Measurements from ENCODE around the gene OAS2. TPM values are rescaled to one million over a fixed set of nuclear protein-coding genes. Genes with fewer than 3 reads are reported as not detected.

The OAS2 gene
- total RNA-seq, 1 donor from 2014 or later: 113 TPM

DNA sequence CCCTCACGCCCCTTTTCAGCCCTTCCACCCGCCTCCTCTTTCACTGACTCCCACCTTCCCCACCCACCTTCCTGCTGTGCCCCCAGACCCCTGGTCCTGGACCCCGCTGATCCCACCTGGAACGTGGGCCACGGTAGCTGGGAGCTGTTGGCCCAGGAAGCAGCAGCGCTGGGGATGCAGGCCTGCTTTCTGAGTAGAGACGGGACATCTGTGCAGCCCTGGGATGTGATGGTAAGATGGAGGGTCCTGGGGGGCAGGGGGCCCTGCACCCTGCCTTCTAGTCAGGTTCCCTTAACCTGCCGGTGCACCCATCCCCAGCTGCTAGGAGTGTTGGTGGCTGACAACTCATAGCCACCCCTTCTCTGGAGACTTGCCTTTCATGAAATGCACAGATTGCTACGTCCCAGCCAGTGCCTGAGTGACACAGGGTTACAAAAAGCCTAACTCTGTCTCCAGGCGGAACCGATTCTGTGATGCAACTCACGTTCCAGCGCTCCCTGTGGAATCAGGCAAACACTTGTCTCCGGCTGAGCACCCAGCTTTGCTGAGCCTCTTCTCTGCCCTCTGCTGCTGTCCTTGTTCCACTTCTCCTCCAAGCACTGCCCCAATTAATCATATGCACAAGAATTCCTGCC lies 15.0 kb upstream of the OAS2 start:
- H3K27ac Mint-ChIP-seq: no peak overlapping the region
- H3K36me3 Mint-ChIP-seq (ENCODE audit: low read depth): peaks cover 62% of the 10 kb centered on the region
- no peak for DNase-seq (ENCODE audit: low spot score)
- no peak overlapping the region for H3K4me3 Mint-ChIP-seq
- peaks cover 29% of the 10 kb centered on the region for H3K4me1 Mint-ChIP-seq (ENCODE audit: low read depth)
- H3K27me3 Mint-ChIP-seq (ENCODE audit: insufficient read depth): no peaks in the 10 kb centered on the region
- no peaks in the 10 kb centered on the region for H3K9me3 Mint-ChIP-seq
- intact Hi-C loops (cut with micrococcal nuclease): no loop called here

DNA sequence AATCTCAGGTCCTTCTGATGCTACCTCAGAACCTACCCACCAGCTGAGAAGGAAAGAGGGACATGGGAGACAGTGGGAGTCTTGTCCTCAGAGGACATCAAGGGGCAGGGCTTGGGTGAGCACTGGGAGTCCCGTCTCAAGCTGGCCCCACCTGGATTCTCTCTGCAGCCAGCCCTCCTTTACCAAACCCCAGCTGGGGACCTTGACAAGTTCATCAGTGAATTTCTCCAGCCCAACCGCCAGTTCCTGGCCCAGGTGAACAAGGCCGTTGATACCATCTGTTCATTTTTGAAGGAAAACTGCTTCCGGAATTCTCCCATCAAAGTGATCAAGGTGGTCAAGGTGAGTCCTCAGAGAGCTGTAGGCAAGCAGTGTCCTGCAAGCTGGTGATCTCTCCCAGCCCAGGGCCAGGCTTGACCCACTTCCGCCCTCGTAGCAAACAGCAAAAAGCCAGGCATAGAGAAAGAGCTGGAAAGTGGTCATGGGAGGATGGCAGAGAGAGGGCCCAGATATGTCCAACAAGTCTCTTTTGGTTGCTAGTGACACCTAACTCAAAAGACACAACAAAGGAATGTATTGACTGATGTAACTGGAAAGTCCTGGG lies 14.2 kb upstream of the OAS2 start:
- Mint-ChIP-seq H3K4me1 (ENCODE audit: low read depth) (peaks cover 29% of the 10 kb centered on the region), H3K9me3 (no peaks in the 10 kb centered on the region), H3K27me3 (ENCODE audit: insufficient read depth) (no peaks in the 10 kb centered on the region), H3K27ac (peak overlapping the region; percentile 40), H3K36me3 (ENCODE audit: low read depth) (peaks cover 69% of the 10 kb centered on the region), H3K4me3 (no peak overlapping the region)
- no peak for DNase-seq (ENCODE audit: low spot score)
- intact Hi-C loops (cut with micrococcal nuclease): no loop called here

DNA sequence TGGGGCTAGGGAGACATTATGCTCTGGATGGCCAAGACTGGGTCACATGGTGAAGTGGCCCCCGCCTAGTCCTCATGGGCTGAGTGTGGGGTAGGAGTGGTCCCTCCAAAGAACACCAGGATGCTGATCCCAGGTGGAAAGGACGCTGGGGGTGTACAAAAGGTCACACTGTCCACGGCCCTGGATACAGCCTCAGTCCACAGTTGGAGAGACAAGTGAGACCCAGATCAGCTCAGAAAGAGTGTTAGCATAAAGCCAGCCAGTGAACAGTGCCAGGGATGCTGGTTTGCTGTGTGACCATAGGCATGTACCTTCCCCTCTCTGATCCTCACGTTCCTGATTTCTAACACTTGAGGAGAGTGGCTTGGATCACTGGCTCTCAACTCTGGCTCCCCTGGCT lies 13.4 kb upstream of the OAS2 start:
- no peak overlapping the region for H3K4me3 Mint-ChIP-seq
- H3K36me3 Mint-ChIP-seq (ENCODE audit: low read depth): peaks cover 68% of the 10 kb centered on the region
- H3K4me1 Mint-ChIP-seq (ENCODE audit: low read depth): peaks cover 22% of the 10 kb centered on the region
- no peak for DNase-seq (ENCODE audit: low spot score)
- intact Hi-C loops (cut with micrococcal nuclease): no loop called here
- no peak overlapping the region for H3K27ac Mint-ChIP-seq
- no peaks in the 10 kb centered on the region for H3K27me3 Mint-ChIP-seq (ENCODE audit: insufficient read depth)
- H3K9me3 Mint-ChIP-seq: no peaks in the 10 kb centered on the region

DNA sequence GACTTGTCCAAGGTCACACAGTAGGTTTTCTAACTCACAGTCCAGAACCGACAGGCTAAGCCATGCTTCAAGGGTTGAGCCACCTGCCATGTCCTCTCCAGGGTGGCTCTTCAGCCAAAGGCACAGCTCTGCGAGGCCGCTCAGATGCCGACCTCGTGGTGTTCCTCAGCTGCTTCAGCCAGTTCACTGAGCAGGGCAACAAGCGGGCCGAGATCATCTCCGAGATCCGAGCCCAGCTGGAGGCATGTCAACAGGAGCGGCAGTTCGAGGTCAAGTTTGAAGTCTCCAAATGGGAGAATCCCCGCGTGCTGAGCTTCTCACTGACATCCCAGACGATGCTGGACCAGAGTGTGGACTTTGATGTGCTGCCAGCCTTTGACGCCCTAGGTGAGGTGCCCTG lies 12.7 kb upstream of the OAS2 start:
- intact Hi-C loops (cut with micrococcal nuclease): no loop called here
- Mint-ChIP-seq H3K9me3 (no peaks in the 10 kb centered on the region), H3K36me3 (ENCODE audit: low read depth) (peaks cover 69% of the 10 kb centered on the region), H3K4me1 (ENCODE audit: low read depth) (peaks cover 15% of the 10 kb centered on the region), H3K27ac (no peak overlapping the region), H3K4me3 (no peak overlapping the region), H3K27me3 (ENCODE audit: insufficient read depth) (no peaks in the 10 kb centered on the region)
- DNase-seq (ENCODE audit: low spot score): no peak

DNA sequence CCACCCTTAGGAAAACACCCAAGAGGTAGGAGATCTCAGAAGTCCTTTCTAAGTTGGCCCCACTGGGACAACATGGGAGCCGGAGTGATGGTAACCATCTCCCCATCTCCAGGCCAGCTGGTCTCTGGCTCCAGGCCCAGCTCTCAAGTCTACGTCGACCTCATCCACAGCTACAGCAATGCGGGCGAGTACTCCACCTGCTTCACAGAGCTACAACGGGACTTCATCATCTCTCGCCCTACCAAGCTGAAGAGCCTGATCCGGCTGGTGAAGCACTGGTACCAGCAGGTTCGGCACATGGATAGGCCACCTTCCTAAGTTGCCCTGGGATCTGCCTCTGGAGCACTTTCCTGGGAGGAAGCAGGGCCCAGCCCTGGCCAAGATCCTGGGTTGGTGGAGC lies 11.0 kb upstream of the OAS2 start:
- intact Hi-C loops (cut with micrococcal nuclease): no loop called here
- Mint-ChIP-seq H3K9me3 (no peaks in the 10 kb centered on the region), H3K27me3 (ENCODE audit: insufficient read depth) (no peaks in the 10 kb centered on the region), H3K27ac (no peak overlapping the region), H3K4me3 (no peak overlapping the region), H3K36me3 (ENCODE audit: low read depth) (peaks cover 57% of the 10 kb centered on the region), H3K4me1 (ENCODE audit: low read depth) (peaks cover 5% of the 10 kb centered on the region)
- DNase-seq (ENCODE audit: low spot score): no peak

DNA sequence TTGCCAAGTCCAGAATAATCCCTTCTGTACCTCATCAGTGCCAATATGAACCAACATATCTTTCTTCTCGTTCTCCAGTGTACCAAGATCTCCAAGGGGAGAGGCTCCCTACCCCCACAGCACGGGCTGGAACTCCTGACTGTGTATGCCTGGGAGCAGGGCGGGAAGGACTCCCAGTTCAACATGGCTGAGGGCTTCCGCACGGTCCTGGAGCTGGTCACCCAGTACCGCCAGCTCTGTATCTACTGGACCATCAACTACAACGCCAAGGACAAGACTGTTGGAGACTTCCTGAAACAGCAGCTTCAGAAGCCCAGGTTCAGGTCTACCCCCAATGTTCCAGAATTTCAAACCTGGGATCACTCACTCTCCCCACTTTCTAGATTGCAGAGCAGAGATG lies 10.5 kb upstream of the OAS2 start:
- DNase-seq (ENCODE audit: low spot score): no peak
- Mint-ChIP-seq H3K27me3 (ENCODE audit: insufficient read depth) (no peaks in the 10 kb centered on the region), H3K27ac (no peak overlapping the region), H3K9me3 (no peaks in the 10 kb centered on the region), H3K4me3 (no peak overlapping the region), H3K36me3 (ENCODE audit: low read depth) (peaks cover 54% of the 10 kb centered on the region), H3K4me1 (ENCODE audit: low read depth) (peaks cover 5% of the 10 kb centered on the region)
- intact Hi-C loops (cut with micrococcal nuclease): no loop called here

DNA sequence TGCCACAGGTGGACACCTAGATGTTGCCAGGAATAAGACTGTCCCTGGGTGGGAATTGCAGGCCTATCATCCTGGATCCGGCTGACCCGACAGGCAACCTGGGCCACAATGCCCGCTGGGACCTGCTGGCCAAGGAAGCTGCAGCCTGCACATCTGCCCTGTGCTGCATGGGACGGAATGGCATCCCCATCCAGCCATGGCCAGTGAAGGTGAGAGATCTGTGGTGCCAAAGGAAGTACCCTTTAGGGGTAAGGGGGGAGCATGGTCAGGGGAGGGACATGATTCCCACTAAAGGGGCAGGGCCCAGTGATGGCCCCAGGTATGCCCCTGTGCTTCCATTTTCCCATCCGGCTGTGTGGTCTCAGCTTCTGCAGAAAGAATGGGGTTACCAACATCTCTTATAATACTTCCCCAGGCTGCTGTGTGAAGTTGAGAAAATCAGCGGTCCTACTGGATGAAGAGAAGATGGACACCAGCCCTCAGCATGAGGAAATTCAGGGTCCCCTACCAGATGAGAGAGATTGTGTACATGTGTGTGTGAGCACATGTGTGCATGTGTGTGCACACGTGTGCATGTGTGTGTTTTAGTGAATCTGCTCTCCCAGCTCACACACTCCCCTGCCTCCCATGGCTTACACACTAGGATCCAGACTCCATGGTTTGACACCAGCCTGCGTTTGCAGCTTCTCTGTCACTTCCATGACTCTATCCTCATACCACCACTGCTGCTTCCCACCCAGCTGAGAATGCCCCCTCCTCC lies 8.6 kb upstream of the OAS2 start:
- Mint-ChIP-seq H3K9me3 (no peaks in the 10 kb centered on the region), H3K36me3 (ENCODE audit: low read depth) (peaks cover 43% of the 10 kb centered on the region), H3K4me1 (ENCODE audit: low read depth) (no peaks in the 10 kb centered on the region), H3K4me3 (no peak overlapping the region), H3K27ac (no peak overlapping the region), H3K27me3 (ENCODE audit: insufficient read depth) (no peaks in the 10 kb centered on the region)
- intact Hi-C loops (cut with micrococcal nuclease): no loop called here
- no peak for DNase-seq (ENCODE audit: low spot score)

DNA sequence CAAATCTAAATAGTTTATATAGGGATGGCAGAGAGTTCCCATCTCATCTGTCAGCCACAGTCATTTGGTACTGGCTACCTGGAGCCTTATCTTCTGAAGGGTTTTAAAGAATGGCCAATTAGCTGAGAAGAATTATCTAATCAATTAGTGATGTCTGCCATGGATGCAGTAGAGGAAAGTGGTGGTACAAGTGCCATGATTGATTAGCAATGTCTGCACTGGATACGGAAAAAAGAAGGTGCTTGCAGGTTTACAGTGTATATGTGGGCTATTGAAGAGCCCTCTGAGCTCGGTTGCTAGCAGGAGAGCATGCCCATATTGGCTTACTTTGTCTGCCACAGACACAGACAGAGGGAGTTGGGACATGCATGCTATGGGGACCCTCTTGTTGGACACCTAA lies 7.9 kb upstream of the OAS2 start:
- no peaks in the 10 kb centered on the region for H3K9me3 Mint-ChIP-seq
- DNase-seq (ENCODE audit: low spot score): no peak
- H3K4me3 Mint-ChIP-seq: no peak overlapping the region
- intact Hi-C loops (cut with micrococcal nuclease): no loop called here
- H3K27ac Mint-ChIP-seq: no peak overlapping the region
- no peaks in the 10 kb centered on the region for H3K4me1 Mint-ChIP-seq (ENCODE audit: low read depth)
- peaks cover 41% of the 10 kb centered on the region for H3K36me3 Mint-ChIP-seq (ENCODE audit: low read depth)
- no peaks in the 10 kb centered on the region for H3K27me3 Mint-ChIP-seq (ENCODE audit: insufficient read depth)

DNA sequence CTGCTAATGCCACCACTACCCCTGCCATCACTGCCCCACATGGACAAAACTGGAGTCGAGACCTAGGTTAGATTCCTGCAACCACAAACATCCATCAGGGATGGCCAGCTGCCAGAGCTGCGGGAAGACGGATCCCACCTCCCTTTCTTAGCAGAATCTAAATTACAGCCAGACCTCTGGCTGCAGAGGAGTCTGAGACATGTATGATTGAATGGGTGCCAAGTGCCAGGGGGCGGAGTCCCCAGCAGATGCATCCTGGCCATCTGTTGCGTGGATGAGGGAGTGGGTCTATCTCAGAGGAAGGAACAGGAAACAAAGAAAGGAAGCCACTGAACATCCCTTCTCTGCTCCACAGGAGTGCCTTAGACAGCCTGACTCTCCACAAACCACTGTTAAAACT lies 7.1 kb upstream of the OAS2 start:
- H3K4me3 Mint-ChIP-seq: no peak overlapping the region

DNA sequence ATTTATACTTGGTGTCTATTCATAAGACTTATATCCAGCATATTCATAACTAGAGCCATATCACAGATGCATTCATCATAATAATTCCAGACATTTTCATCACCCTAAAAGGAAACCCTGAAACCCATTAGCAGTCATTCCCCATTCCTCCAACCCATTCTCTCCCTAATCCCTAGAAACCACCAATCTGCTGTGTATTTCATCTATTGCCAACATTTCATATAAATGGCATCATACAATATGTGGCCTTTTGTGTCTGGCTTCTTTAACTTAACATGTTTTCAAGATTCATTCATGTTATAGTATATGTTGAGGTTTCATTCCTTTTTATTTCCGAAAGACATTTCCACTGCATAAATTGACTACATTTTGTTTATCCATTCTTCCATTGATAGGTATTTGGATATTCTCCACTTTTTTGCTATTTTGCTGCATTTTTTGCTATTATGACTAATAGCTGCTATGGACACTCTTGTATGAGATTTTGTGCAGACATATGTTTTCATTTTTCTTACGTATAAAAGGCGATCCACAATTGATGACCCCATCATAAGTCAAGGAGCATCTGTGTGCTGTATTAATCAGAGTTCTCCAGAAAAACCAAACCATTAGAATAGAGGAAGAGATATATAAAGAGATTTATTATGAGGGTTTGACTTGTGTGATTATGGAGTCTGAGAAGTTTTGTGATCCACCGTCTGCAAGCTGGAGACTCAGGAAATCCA lies 5.1 kb upstream of the OAS2 start:
- Mint-ChIP-seq H3K27ac (peak overlapping the region; percentile 23), H3K27me3 (ENCODE audit: insufficient read depth) (no peaks in the 10 kb centered on the region), H3K36me3 (ENCODE audit: low read depth) (peaks cover 28% of the 10 kb centered on the region), H3K4me3 (no peak overlapping the region), H3K9me3 (no peaks in the 10 kb centered on the region), H3K4me1 (ENCODE audit: low read depth) (peaks cover 19% of the 10 kb centered on the region)
- intact Hi-C loops (cut with micrococcal nuclease): no loop called here
- DNase-seq (ENCODE audit: low spot score): no peak

More for the DNA sequence above, 7.1 kb upstream of the OAS2 start:
- intact Hi-C loops (cut with micrococcal nuclease): no loop called here
- no peak overlapping the region for H3K27ac Mint-ChIP-seq
- H3K4me1 Mint-ChIP-seq (ENCODE audit: low read depth): peaks cover 1% of the 10 kb centered on the region
- no peaks in the 10 kb centered on the region for H3K9me3 Mint-ChIP-seq
- H3K36me3 Mint-ChIP-seq (ENCODE audit: low read depth): peaks cover 39% of the 10 kb centered on the region
- H3K27me3 Mint-ChIP-seq (ENCODE audit: insufficient read depth): no peaks in the 10 kb centered on the region
- no peak for DNase-seq (ENCODE audit: low spot score)

DNA sequence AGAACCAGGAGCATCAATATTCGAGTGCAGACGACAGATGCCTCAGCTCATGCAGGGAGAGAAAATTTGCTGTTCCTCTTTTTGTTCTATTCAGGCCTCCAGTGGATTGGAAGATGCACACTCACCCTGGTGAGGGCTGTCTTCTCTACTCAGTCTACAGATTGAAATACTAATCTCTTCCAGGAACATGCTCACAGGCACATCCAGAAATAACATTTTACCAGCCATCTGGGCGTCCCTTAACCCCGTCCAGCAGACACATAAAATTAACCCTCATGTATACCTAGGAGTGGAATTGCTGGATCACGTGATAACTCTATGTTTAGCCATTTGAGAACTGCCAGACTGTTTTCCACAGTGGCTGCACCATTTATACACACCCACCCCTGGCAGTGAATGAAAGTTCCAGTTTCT lies 4.5 kb upstream of the OAS2 start:
- intact Hi-C loops (cut with micrococcal nuclease): no loop called here
- H3K9me3 Mint-ChIP-seq: no peaks in the 10 kb centered on the region
- DNase-seq (ENCODE audit: low spot score): no peak
- H3K27me3 Mint-ChIP-seq (ENCODE audit: insufficient read depth): no peaks in the 10 kb centered on the region
- peaks cover 19% of the 10 kb centered on the region for H3K4me1 Mint-ChIP-seq (ENCODE audit: low read depth)
- H3K27ac Mint-ChIP-seq: peak overlapping the region; percentile 23
- no peak overlapping the region for H3K4me3 Mint-ChIP-seq
- H3K36me3 Mint-ChIP-seq (ENCODE audit: low read depth): peaks cover 22% of the 10 kb centered on the region

DNA sequence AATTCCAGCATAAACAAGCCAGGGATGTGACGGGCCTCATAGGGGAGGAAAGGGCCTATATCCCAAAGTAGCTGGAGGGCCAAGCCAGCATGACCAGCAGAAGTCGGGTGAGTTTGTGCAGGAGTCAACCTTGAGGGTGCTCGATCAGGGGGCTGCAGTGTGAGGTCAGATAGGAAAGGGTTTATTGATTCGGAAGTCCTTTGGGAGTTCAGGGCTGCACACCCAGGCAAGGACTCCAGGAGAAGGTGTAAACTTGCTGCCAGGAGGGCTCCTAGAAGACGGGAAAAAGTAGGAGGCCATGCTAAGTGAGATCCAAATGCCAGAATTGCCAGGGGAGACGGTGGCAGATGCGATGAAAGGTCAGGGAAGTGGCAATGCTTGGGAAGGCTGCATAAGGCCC lies 3.4 kb upstream of the OAS2 start:
- Mint-ChIP-seq H3K36me3 (ENCODE audit: low read depth) (peaks cover 15% of the 10 kb centered on the region), H3K4me1 (ENCODE audit: low read depth) (peaks cover 25% of the 10 kb centered on the region), H3K4me3 (no peak overlapping the region), H3K27ac (no peak overlapping the region), H3K27me3 (ENCODE audit: insufficient read depth) (no peaks in the 10 kb centered on the region), H3K9me3 (no peaks in the 10 kb centered on the region)
- no peak for DNase-seq (ENCODE audit: low spot score)
- intact Hi-C loops (cut with micrococcal nuclease): loop anchor here (5.0 kb wide), 1 partner anchor 382 kb away; the partner anchor contains the start of gene PLBD2

DNA sequence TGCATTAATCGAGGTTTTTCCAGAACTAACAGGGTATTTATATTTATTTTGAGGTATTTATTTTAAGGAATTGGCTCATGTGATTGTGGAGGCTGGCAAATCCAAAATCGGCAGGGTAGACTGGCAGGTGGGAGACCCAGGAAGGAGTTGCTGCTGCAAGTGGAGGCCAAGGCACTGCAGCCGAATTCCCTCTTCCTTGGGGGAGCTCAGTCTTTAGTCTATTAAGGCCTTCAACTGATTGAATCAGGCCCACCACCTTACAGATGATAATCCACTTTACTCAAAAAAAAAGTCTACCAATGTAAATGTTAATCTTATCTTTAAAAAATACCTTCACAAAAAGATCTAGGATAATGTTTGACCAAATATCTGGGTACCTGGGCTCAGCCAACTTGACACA lies 1.2 kb upstream of the OAS2 start:
- peaks cover 47% of the 10 kb centered on the region for H3K4me1 Mint-ChIP-seq (ENCODE audit: low read depth)
- H3K9me3 Mint-ChIP-seq: peaks cover 8% of the 10 kb centered on the region
- intact Hi-C loops (cut with micrococcal nuclease): loop anchor here (5.0 kb wide), 1 partner anchor 380 kb away; the partner anchor contains the start of gene PLBD2
- no peak for DNase-seq (ENCODE audit: low spot score)
- H3K27me3 Mint-ChIP-seq (ENCODE audit: insufficient read depth): no peaks in the 10 kb centered on the region
- peaks cover 24% of the 10 kb centered on the region for H3K36me3 Mint-ChIP-seq (ENCODE audit: low read depth)
- H3K4me3 Mint-ChIP-seq: no peak overlapping the region
- peak overlapping the region; percentile 99 for H3K27ac Mint-ChIP-seq

Data from activated T-helper 1 cell treated with anti-CD3 and anti-CD28 coated beads, Interleukin-12 subunit alpha, Interleukin-12 subunit beta, Interleukin-2, Interleukin-4 antibody, amounts not matched to agents 30 ng/mL and 10 ng/mL and 1 ng/mL, durations not matched to agents 14 hours and 24 hours and 36 hours (primary cell).